HEK293 (cell line): Measurements from ENCODE around the gene HOXB4.

ENCODE experiments used
- CTCF ChIP-seq: fragments of 450-650 bp; formaldehyde crosslinking; IDR thresholded peaks from 2 replicates; pipeline ENCODE4 v1.5.1; 2016; ENCODE audit warnings: missing biosample characterization, missing genetic modification characterization
- ELK4 ChIP-seq: IDR thresholded peaks from 2 replicates; pipeline ENCODE4 v1.6.1; 2011; ENCODE audit warnings: mild to moderate bottlenecking, low read depth, low read length, borderline replicate concordance
- REST ChIP-seq: fragments of 450-650 bp; formaldehyde crosslinking; IDR thresholded peaks from 2 replicates; pipeline ENCODE4 v1.5.1; 2016; ENCODE audit warnings: missing biosample characterization, missing genetic modification characterization
- ZBTB1 ChIP-seq: fragments of 450-650 bp; formaldehyde crosslinking; IDR thresholded peaks from 2 replicates; pipeline ENCODE4 v1.5.1; 2016; ENCODE audit warnings: missing biosample characterization, missing genetic modification characterization
- ZBTB11 ChIP-seq: fragments of 450-650 bp; formaldehyde crosslinking; conservative IDR thresholded peaks from 2 replicates; pipeline ENCODE4 v1.5.1; 2016; ENCODE audit warnings: low read depth, missing biosample characterization, missing genetic modification characterization
- ZFP3 ChIP-seq: fragments of 450-650 bp; formaldehyde crosslinking; IDR thresholded peaks from 2 replicates; pipeline ENCODE4 v1.5.1; 2016; ENCODE audit warnings: low read depth, missing biosample characterization, missing genetic modification characterization
- ZSCAN4 ChIP-seq: fragments of 450-650 bp; formaldehyde crosslinking; IDR thresholded peaks from 2 replicates; pipeline ENCODE4 v1.5.1; 2017; ENCODE audit warnings: missing biosample characterization, missing genetic modification characterization

GRCh38 chr17:48568499-48569239 lies 9.5 kb downstream of the HOXB4 start:
- TF ChIP-seq ZBTB11 (tag by site-specific recombination): 0 out of 2 replicates have a peak, but pooled peaks have one; percentile 1
- no peak for TF ChIP-seq ZFP3 (tag by site-specific recombination)
- no peak for TF ChIP-seq CTCF (tag by site-specific recombination)
- no peak for TF ChIP-seq ELK4
- TF ChIP-seq ZSCAN4: peak; percentile 95
- no peak for TF ChIP-seq REST (tag by site-specific recombination)
- TF ChIP-seq ZBTB1 (tag by site-specific recombination): no peak
